ENCODE data around the gene CHD2. TPM values are rescaled to one million over a fixed set of nuclear protein-coding genes. Genes with fewer than 3 reads are reported as not detected.
"Not testable (repeated sequence)": the region's sequence is repeated elsewhere in the genome, so short reads cannot be mapped to it uniquely, and the experiment has no call there.

The CHD2 gene
- total RNA-seq: 108 TPM

DNA sequence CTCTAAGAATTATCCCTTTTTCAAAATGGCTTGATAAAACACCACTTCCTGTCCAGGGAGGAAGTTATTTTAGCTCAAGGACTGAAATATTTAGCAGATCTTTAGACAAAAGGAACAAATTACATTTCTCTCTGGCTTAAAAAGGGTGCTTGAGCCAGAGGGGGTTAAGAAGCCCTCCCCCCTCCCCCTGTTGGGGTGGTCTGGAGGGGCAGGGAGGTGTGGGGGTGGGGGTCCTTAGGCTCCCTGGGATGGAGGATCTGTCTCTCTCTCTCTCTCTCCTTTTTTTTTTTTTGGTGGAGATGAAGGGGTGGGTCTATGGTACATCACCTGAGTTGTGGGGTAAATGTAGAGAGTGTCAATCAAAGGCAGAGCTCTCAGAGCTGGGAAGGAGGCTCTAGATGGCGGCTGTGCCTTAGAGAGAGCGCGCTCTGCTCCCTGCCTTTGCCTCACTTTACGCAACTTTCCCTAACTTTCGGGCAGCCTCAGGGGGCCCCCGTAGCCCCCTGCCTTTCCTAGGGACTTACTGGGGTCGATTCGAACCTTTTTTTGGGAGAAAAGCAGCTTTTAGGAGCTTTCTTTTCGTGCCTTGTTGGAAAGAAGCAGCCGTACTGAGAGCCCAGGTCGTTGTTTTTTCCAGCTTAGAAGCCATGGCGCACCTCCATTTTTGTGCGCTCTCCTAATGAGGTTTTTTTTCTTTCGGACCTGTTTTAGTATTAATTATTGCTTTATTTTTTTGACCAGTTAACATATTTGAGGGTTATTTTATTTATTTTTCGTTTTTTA, at the start of gene CHD2:
Gene CHD2, plus strand, starts transcription at position 377 of the 783 bp plus-strand sequence. CDS start 914 bp downstream, outside the sequence.
- DNase-seq (ENCODE audit: low spot score in 2 of 2) (peak in 1 of 2 donors; percentile 43), FAIRE-seq (no peak)

DNA sequence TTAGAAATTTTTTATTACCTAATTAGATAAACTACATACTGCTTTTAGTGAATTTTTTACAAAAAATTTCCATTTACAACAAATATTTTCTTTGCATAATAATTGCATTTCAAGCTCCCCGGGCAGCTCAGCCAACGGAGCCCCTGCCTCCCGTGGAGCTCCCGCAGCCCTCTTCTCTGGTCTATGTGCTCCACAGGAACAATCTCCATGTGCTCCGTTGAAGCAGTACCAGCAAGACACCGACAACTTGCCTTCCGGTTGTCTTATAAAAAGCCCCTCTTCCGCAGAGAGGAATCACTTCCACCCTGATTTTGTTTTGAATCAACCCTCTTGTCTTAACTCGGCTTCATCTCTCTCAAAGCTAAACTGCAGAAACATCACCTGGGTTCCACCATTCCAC, 46.9 kb upstream of the CHD2 start:
- DNase-seq (ENCODE audit: low spot score in 2 of 2) (no peak), FAIRE-seq (no peak)

DNA sequence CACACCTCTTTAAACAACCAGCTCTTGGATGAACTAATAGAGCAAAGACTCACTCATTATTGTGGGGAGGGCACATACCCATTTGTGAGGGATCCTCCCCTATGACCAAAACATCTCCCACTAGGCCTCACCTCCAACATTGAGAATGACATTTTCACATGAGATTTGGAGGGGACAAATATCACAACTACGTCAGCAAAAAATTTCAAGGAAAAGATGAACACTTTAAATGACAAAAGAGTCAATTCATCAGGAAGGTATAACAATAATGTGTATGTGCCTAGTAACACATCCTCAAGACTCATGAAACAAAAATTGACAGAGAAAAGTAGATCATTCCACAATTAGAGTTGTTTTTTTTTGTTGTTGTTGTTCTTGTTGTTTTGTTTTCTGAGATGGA, 38.4 kb upstream of the CHD2 start:
- DNase-seq (ENCODE audit: low spot score in 2 of 2) (no peak), FAIRE-seq (no peak)

DNA sequence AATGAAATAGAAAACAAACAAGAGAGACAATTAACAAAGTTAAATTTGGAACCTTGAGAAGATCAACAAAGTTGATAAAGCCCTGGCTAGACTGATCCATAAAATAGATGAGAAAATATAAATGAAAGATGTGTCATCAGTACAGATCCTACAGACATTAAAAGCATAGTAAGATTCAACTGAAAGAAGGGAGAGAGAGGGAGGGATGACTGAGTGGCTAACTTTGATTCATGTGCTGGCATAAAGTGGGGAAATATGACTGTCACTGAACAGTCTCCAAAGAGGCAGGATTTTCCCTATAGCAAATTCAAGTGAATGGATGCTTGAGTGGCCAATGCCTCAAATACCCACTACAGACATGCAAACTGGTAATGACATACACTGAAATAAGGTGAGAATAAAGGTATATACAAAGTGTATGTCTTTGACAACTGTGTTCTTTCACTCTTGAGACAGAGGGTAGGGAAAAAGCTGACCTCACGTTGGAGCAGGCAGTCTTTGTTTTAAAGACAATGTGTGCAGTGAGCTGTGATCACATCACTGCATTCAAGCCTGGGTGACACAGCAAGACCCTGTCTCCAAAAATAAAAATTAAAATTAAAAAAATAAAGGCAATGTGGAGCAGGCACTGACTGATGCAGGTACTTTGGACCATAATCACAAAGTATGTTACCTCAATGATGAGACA, 35.9 kb upstream of the CHD2 start:
- FAIRE-seq (no peak), DNase-seq (ENCODE audit: low spot score in 2 of 2) (no peak)

DNA sequence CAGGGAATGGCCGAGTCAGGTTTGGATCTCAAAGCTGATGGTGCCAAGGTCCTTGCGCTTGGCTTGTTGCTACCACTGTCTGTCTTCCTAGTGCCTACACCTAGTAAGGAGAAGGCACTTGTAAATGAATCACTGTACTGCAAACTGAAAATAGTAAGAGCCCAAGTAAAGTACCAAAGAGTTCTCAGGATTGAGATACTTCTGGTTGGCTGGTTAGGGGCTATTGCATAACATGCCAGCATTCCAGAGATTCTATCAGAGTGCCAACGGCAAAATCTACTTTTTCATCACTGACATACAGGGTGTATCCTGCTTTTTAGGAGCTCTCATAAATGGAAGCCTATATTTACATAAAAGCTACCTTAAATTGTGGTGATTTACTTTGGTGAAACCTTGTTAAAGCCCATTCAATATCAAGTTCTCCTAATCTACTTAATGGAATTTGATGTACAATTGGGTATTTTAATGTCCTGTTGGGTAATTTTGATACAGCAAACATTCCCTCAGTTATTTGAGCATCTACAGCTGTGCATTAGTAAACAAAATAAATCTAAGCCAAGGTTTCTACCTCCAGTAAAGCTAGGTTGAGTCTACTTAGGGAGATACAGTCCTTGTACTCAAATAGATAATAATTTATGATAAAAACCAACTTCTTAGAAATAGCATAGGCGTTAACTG, 30.7 kb upstream of the CHD2 start:
- no peak for DNase-seq (ENCODE audit: low spot score in 2 of 2)
- no peak for FAIRE-seq

DNA sequence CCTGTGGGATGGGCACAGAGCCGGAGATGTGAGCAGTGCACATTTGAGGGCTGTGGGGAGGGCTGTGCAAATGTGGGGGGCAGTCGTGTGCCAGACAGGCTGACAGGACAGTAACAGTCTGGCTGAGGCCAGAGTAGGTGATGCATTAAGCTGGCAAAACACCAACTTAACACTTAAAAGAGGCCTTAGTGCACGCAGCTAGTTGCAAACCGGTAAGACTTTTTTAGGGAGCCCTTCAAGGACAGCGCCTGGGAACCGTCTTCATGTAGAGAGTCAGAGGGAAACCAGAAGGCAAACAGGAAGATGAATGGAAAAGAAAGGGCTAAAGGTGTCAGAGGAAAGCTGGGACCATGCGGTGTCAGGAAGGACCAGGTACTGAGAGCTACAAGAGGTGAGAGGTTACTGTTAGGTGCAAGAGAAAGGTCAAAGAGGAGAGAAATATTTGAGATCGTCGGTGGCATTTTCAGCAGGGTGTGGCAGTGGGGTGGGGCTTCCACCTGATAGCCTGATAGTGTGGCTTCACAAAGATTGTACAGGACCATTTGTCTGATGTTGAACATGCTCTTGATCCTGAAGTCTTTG, 30.0 kb upstream of the CHD2 start:
- no peak for FAIRE-seq
- no peak for DNase-seq (ENCODE audit: low spot score in 2 of 2)

DNA sequence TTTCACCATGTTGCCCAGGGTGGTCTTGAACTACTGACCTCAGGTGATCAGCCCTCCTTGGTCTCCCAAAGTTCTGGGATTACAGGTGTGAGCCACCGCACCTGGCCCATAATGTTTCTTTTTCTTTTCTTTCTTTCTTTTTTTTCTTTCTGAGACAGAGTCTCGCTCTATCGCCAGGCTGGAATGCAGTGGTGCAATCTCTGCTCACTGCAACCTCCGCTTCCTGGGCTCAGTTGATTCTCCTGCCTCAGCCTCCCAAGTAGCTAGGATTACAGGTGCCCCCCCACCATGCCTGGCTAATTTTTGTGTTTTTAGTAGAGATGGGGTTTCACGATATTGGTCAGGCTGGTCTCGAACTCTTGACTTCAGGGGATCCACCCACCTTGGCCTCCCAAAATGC, 27.2 kb upstream of the CHD2 start:
- not testable (repeated sequence) for DNase-seq (ENCODE audit: low spot score in 2 of 2)

DNA sequence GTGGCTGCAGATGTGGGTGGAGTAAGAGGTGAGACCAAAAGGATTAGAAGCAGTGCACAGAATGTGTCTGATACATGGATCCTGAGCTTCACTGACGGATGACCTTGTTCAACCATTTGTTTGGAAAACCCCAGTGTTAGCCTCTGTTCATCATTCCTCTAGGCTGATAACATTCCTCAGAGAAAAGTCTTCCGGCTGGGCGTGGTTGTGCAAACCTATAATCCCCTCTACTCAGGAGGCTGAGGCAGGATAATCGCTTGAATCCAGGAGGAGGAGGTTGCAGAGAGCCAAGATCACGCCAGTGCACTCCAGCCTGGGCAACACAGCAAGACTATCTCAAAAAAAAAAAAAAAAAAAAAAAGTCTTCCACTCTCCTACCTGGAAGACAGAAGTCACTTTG, 23.1 kb upstream of the CHD2 start:
- FAIRE-seq (no peak), DNase-seq (ENCODE audit: low spot score in 2 of 2) (no peak)

More for the DNA sequence above, 27.2 kb upstream of the CHD2 start:
- not testable (repeated sequence) for FAIRE-seq

DNA sequence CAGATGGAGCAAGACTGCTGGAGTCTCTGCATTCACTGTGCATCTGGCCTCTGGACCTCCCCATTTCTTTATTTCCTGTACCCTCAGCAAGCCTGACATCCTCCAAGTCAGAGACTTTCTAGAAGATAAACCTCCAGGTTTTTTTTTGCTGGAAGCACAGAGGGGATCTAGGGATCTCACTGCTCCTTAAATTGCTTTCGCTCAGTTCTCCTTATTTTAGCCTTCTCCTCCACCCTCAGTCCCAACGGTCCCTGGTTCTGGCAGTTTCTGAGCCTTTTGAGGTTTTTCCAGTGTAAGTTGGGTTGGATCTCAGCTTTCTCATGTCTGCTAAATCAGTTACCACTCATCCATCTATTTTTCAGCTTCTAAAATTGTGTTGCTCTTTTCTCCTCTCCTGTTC, 22.7 kb upstream of the CHD2 start:
- no peak for FAIRE-seq
- DNase-seq (ENCODE audit: low spot score in 2 of 2): no peak

DNA sequence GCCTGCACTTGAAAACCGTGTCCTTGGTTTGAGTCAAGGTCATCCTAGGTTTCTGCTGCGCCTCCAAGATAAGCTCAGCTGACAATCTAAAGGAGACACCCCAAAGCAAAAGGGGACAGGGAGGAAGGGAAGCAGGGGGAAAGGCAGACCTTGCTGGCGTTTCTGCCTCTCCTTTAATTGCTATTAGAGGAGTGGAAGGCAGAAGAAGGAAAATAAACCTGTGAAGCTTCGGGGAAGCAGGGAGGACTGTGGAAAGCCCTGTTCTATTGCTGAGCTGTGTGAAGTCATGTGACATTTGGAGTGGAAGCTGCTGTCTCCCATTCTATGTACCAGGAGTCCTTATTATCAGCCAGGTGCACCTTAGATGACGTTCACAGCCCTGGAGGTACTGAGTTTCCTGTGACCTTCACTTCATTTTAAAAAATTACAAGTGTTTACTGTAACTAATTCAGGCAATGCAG, 21.5 kb upstream of the CHD2 start:
- DNase-seq (ENCODE audit: low spot score in 2 of 2) (no peak), FAIRE-seq (no peak)

DNA sequence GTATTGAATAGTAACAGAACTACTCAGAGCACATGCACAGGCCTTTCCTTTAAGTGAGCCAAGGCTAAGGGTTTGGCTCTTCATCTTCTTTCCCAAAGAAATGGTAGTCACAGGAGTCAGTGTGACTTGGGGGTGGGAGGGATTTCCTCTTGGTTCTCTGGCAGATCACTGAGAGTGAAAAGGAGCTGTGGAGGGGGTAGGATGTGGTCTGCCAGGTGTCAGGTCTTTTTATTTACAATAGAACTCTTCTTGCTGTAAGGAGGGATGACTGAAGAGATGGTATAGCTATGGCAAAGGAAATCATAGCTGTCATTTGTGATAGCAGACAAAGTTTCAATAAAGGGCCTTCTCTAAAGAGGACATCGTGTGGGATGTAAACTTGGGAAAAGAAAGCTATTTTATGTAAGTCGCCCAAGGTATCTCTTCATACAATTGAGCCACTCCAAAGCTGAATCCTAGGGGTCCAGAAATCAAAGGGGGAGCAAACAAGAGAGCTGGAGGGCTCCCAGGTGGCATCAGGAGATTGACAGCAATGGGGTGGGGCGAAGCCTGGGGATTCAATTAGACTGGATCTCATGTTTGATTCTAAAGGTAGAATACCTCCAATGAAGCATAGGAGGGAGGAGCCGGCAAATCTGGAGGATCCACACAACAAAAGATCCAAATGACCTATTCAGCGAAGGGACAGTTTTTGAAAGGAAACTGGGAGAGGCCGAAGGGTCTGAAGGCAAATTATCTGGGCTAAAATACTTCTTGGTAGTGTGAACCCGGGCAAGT, 20.0 kb upstream of the CHD2 start:
- no peak for FAIRE-seq
- no peak for DNase-seq (ENCODE audit: low spot score in 2 of 2)

DNA sequence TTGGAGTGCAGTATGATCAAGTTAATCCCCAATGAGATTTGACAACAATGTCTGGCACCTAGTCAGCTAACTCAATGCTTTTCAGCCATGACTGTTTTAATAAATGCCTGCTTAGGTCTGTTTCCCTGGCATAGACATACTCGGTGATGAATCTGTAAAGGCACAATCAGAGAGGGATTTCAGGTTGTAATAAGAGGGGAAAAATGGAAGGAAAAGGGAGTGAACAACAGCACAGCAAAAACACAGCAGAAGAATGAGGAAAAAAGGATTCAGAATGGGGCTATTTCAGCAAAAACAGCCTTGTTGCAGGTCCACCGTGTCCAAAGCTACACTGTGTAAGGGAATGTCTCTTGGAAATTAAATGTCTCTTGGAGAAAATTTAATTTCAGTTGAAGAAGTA, 19.3 kb upstream of the CHD2 start:
- DNase-seq (ENCODE audit: low spot score in 2 of 2) (no peak), FAIRE-seq (no peak)

DNA sequence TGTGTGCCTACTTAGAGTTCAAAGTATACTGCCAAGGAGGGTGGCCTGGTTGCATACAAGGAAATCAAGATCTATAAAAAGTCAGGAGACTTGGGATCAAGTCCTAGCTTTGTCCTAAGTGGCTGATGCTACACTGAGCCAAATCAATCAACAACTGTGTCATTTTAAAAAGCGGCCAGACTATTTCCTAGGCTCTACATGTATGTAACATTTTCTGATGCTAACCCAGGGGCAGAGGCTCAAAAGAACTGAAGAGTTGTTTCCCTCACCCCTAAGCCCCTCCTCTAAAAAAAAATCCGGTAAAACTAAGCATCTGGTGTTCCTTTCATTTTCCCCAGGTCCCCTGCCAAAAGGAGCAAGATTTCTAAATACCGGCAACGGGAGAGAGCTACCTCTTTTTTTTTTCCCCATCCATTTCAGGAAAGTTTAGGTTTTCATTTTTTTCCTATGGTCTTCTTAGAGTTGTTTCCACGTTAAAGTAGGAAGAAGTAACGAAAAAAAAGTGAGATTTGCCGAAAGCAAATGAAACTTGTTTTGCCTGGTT, 18.8 kb upstream of the CHD2 start:
- FAIRE-seq (no peak), DNase-seq (ENCODE audit: low spot score in 2 of 2) (no peak)

DNA sequence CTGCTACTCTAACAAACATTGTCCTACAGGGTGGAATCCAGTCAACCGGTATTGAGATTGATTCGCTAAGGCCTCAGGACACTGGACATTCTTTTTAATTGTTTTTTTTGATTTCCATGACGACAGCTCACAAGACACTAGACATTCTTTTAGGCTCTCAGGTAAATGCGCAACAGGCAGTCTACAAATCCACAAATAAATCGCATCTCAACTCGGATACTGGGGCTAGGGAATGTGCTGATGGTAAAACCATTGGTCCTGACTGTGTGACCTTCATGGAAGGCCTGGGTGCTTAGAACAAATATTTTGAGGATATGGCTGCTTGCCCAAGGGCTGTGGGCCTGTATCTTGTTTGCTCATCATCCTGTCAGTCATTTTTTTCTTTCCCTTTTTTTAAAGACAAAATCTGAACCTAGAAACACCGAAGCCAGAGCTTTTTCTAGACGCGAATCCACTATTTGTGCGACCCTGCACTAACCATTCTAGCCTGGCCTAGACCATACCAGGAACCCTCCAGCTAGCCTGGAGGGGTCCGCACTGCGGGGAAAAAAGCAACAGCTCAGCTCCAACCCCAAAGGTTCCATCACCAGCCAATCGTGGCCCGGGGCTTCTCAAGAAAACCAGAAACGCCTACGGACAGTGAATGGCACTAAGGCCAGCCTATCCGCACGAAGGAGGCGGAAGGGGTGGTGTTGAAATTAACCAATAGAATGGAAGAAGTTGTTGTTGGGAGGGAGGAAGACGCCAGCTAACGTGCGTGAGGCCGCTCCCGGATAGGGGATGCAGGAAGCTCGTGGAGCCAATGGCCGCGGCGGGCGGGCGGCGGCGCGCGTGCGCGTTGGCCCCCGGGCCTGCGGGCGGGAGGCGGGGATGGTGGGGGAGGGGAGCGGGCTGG, 18.1 kb upstream of the CHD2 start:
- DNase-seq (ENCODE audit: low spot score in 2 of 2) (peak; percentile 92 to 96), FAIRE-seq (peak; percentile 90)

DNA sequence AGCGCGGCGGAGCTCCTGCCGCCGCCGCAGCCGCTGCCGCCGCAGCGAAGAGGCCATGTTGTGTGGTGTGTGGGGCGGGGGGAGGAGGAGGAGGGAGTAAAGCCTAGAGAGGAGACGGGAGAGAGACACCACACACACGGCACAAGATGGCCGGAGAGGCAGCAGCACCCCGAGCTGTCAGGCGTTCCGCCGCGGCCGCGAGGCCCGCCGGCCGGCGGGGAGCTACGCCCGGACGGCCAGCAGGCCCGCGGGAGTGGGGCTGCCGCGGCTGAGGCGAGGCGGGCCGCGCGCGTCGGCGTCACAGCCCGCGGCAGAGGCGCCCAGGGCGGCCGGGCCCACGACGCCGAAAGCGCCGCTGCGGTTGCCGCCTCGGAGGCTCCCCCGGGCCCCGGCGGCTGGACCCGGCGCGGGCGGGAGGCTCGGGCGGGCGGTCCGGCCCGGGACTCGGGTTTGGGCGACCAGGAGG, 17.4 kb upstream of the CHD2 start:
- FAIRE-seq (no peak), DNase-seq (ENCODE audit: low spot score in 2 of 2) (no peak)

DNA sequence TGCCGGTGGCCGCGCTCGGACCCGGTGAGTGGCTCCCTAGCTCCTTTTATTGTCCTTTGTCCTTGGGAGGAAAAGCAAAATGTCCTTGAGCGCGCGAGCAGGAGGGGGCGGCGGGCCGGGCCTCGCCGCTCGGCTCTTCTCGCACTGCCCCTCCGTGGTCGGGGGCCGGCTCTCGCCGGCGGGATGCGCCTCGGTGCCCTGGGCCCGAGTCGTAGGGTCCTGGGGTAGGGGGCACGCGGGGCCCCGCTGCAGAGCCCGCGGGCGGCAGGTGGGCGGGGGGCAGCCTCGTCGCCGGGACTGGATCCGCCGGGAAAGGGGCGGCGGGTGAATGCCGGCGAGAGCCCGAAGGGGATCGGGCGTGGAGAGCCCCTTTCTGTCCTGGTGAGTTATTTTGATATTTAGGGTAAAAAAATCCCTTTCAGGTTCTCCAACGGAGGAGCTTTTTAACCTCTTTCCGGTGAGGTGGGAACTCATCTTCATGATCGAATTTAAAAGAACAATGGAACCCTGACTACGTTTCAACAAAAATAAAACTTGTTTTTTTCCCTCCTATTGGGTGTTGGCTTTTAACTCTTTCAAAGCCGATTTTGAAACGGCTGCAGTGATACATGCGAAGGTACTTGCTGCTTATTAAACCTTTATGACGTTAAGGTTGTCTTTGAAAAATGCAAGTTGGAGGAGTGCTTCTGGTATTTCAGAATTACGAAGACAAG, 16.8 kb upstream of the CHD2 start:
- peak in 1 of 2 donors; percentile 47 for DNase-seq (ENCODE audit: low spot score in 2 of 2)

DNA sequence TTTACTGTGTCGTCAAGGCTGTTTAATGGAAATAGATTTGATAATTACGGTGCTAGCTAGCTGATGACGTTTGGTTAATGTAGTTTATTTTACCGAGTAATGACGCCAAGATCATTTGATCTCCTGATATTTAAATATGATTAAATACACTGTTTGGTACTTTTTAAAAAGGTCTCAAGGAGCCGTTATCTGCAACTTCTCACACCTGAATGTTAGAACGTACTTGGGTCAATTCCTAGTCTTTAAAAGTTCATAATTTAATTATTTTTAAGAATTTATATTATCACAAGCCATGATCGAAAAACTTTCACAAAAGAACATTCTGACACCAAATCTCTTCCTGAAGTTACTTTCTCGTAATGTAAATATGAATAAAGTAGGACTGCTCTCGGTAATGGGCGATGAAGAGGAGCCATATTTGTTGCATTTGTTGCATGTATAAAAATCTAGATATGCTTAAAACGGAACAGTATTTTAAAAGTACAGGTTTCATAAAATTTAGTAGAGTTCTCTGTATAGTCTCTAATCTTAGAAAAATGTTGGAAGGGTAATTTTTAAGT, 16.2 kb upstream of the CHD2 start:
- FAIRE-seq: no peak
- no peak for DNase-seq (ENCODE audit: low spot score in 2 of 2)

More for the DNA sequence above, 16.8 kb upstream of the CHD2 start:
- no peak for FAIRE-seq

All from frontal cortex (tissue), 4 donors.